Astrocyte (in vitro differentiated cells and primary cell): ENCODE data around the gene TAF7L.

Source experiments
- CTCF ChIP-seq: IDR thresholded peaks from 2 replicates; pipeline ENCODE4 v1.5.1; 2011; ENCODE audit warnings: low read depth, mild to moderate bottlenecking, inconsistent platforms, low read length, moderate library complexity; ENCODE audit not compliant: insufficient read depth
- EZH2 ChIP-seq: IDR thresholded peaks from 2 replicates; pipeline ENCODE4 v1.6.1; 2012; ENCODE audit warnings: mild to moderate bottlenecking, low read length, inconsistent platforms; ENCODE audit not compliant: insufficient read depth

- TF ChIP-seq CTCF (no peak), EZH2 (no peak)
These were observed at the start of gene TAF7L for GRCh38 chrX:101290957-101291603.
